ENCODE results near the gene GALNT16.
"Not testable (repeated sequence)": the region's sequence is repeated elsewhere in the genome, so short reads cannot be mapped to it uniquely, and the experiment has no call there.

GALNT16 gene

GRCh38 chr14:69260190-69260860 lies 367 bp downstream of the GALNT16 start:
- no peak for DNase-seq

DNA sequence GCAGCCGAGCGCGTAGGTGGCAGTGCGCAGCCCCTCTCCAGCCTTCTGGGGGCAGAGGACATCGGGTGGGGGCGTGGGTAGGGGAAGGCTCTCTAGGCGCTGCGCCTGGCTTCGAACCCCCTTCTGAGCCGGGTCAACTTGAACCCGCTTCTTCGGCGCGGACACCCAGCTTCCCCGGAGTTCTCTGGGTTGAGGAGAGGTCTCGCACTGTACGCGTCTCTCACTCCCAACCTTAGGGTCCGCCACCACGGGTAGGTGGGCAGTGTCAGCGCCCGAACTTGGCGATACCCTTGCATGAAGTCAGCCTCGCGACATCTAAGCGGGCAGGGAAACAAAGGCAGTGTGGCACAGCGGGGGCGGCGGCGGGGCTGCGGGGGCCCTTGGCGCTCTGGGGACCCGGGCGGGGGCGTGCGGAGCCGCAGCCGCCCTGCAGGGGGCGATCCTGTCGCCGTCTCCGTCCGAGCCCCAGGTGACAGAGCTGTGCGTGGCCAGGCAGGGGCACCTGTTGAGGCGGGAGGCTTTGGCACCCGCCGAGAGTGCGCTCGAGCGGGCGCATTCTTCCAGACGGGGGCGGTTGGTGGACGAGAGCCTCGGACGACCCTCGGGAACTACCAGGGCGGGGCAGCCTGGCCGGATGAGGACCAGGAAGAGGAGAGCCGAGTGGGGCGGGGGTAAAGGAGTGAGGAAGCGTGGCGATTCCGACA lies 1.1 kb downstream of the GALNT16 start:
- DNase-seq, result peak; percentile 13

GRCh38 chr14:69261761-69262331 lies 1.9 kb downstream of the GALNT16 start:
- no peak for DNase-seq

GRCh38 chr14:69262516-69262915 lies 2.6 kb downstream of the GALNT16 start:
- DNase-seq, result no peak

GRCh38 chr14:69263364-69263763 lies 3.4 kb downstream of the GALNT16 start:
- peak; percentile 26 for DNase-seq

DNA sequence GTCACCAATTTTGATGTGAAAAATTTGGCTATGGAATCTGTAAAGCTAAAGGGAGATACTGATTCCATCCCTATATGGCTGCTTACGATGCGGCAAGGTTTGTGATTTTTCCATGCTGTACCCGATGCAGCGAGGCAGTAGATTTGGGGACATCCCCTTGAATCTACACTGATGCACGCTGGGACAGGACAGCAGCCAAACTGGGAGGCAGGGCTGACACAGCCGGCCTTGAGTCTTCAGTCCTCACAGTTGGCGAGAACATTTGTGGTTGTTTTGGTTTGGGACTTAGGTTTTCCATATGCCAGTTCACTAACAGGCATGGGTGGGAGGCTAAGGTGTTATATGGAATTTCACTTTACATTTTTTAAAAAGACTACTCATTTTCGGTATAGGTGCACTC lies 3.8 kb downstream of the GALNT16 start:
- DNase-seq, result no peak

DNA sequence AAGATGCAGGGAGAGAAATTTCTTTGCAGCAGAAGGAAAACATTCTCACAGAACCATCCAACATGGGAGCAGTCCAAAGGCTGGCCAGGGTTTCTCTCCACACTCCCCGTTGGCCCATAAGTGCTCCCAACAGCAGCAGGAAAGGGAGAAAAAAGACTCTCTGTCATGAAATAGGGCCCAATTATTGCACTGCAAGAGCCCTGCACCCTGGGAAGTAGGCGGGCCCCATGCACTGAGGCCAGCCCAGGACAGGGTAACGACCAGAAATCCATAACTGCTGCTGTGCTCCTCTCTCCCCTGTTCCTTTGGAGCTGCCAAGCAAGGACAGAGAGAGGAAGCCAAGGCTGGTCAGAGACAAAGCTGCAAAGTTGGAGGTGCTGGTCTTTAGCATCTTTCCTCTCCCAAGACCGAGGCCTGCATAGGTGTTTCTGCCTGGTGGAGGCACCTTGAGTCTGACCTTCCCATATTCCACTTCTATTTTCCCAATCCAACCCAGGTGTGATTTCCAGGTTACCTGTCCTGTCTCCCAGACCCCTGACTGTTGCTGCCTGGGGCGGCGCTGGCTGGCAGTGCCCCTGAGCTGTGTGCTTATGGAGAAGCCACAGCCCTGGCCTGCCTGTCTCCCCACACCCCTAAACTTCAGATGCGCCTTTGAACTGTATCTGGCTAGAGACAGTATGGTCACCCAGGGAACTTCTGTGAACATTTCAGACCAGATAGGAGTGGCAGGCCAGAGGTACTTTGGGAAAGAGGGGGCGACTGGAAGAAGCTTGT lies 6.8 kb downstream of the GALNT16 start:
- no peak for DNase-seq

DNA sequence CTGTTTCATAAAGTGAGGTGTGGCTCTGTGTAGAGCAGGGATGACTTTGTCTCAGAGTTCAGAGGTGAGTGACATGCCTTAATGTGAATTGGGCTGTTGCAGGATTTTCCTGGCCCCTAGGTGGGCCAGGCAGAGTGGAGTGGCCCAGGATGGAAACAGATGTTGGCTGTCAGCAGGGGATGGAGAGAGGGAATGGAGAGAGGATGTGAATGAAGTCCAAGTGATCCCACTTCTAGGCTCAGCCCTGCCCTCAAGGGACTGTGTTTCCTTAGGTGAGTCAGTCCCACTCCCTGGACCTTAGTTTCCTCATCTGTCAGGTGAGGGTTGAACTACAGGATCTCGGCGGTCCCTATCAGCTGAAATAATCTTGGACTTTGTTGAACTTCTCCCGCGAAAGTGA lies 7.5 kb downstream of the GALNT16 start:
- no peak for DNase-seq

- DNase-seq, result no peak
Observed at GRCh38 chr14:69268223-69268622, 8.3 kb downstream of the GALNT16 start.

DNA sequence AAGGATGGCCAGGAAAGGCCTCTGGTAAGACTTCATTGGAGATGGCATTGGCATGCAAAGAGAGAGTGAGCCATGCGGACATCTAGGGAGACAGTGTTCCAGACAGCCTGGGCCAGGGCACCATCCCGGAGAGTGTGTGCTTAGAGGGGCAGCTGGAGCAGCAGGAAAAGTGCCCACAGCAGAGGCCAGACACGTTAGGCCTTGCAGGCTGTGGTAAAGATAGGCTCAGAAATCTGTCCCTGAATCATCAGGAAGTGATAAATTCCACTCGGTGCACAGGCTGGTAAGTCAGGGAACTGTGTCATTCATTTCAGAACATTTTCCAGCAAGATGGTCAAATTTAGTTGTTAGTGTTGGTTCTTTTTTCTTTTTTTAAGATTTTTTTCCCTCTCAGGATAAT lies 8.8 kb downstream of the GALNT16 start:
- no peak for DNase-seq

DNA sequence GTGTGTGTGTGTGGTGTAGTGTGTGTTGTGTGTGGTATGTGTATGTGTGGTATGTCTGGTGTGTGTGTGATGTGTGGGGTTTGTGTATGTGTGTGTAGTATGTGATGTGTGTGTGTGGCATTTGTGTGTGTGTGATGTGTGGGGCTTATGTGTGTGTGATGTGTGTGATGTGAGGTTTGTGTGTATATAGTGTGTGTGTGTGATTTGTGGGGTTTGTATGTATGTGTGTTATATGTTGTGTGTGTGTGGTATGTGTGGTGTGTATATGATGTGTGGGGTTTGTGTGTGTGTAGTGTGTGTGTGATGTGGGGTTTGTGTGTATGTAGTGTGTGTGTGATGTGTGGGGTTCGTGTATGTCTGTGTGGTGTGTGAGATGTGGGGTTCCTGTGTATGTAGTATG lies 9.4 kb downstream of the GALNT16 start:
- no peak for DNase-seq

GRCh38 chr14:69270097-69270496 lies 10.1 kb downstream of the GALNT16 start:
- DNase-seq, result no peak

DNA sequence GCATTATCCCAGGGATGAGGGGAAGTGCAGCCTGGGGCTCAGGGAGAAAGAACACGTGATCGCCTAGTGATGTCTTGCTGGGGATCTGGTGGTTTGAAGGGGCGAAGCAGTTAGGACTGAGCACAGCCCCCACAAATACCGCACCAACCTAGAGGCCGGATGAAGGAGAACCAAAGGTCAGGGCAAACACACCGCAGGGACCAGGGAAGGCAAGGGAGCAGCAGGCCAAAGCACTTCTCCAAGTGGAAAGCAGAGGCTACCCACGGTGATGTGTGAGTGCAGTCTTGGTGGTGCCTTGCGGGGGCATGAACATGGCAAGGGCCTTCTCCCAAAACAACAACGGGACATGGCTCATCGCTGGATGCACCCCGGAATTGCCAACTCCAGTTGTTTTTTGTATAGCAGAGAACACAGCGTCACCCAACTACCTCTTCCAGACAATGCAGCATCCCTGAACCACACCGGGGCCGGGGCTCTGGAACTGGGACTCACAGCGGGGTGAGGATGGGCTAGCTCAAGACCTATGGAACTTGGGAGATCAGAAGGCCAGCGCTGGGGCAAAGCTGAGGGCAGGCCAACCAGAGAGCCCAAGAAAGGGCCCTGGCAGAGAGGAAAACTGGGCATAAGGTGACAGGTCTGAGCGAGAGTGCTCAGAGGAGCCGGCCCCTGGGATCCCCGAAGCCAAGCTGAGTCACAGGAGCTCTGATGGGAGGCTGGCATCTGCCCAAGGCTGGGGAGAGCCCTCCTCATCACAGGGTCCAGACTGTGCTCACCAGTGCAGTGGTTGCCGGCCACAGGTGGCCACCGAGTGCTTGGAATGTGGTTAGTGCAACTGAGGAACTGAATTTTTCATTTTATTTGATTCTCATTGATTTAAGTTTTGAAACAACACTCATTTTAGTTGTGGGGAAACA lies 11.1 kb downstream of the GALNT16 start:
- no peak for DNase-seq

DNA sequence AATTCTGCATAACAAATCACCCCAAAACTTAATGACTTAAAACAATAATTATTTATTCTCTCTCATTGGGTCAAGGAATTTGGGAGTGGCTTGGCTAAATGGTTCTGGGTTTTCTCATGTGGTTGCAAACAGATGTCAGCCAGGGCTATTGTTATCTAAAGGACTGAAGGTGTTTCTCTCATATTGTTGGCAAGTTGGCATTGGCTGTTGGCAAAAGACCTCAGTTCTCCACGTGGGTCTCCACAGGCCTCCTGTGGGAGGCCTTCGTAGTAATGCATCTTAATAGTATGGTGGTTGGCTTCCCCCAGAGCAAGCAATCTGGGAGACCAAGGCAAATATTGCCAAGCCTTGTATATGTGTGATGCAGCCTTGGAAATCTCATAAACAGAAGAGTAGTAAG lies 14.4 kb downstream of the GALNT16 start:
- DNase-seq, result no peak

DNA sequence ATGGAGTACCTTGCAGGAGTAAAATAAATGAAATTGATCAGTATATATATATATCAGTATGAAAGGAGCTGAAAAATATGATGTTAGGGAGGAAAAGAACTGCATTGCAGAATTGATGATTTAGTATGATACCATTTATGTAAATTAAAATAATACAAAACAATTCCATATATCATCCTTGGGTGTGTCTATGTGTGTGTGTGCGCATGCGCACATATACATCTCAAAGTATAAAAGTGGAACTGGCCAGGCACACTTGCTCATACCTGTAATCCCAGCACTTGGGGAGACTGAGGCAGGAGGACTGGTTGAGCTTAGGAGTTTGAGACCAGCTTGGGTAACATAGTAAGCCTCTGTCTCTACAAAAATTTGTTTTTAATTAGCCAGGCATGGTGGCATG lies 15.4 kb downstream of the GALNT16 start:
- no peak for DNase-seq

DNA sequence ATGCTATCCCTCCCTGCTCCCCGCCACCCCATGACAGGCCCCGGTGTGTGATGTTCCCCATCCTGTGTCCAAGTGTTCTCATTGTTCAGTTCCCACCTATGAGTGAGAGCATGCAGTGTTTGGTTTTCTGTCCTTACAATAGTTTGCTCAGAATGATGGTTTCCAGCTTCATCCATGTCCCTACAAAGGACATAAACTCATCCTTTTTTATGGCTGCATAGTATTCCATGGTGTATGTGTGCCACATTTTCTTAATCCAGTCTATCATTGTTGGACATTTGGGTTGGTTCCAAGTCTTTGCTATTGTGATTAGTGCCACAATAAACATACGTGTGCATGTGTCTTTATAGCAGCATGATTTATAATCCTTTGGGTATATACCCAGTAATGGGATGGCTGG lies 17.4 kb downstream of the GALNT16 start:
- not testable (repeated sequence) for DNase-seq

DNA sequence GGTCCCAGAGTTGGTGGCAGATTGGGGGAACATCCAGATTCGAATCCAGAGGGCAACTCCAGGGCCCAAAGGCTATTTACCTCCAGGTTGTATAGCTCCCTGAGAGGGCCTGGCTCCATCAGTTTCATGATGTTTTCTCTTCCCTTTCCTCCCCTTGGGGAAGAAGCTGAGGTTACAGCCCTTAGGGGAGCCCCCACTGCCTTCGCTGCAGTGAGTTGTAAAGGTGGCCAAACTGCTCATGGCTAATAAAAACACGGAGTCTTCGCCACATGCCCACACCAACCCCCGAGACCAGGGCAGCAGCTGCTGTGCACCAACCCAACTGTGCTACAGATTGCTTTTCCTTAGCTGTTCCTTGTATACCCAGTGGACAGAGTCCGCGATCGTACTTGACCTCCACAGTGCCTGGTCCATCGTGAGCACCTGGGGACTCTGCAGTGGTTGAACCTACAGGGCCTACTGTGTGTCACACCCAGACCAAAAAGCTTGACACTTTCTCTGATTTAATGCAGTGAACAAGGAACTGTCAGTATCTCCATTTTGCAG lies 20.9 kb downstream of the GALNT16 start:
- no peak for DNase-seq

- no peak for DNase-seq
Observed at GRCh38 chr14:69281450-69282169, 21.7 kb downstream of the GALNT16 start.

GRCh38 chr14:69282448-69282847 lies 22.5 kb downstream of the GALNT16 start:
- no peak for DNase-seq

- DNase-seq, result no peak
Observed at GRCh38 chr14:69284170-69284569, 24.2 kb downstream of the GALNT16 start.

GRCh38 chr14:69285661-69286255 lies 25.8 kb downstream of the GALNT16 start:
- DNase-seq, result no peak
